GM12872 (cell line): ENCODE data around the gene COL18A1.

Experiments used
- CTCF ChIP-seq: IDR thresholded peaks from 3 replicates; pipeline ENCODE4 v1.5.1; 2011; ENCODE audit warnings: low read depth, mild to moderate bottlenecking, low read length, moderate library complexity; ENCODE audit not compliant: insufficient read depth

The COL18A1 gene

GRCh38 chr21:45476582-45476981 is 71.6 kb downstream of the COL18A1 start:
- TF ChIP-seq CTCF: no peak

DNA sequence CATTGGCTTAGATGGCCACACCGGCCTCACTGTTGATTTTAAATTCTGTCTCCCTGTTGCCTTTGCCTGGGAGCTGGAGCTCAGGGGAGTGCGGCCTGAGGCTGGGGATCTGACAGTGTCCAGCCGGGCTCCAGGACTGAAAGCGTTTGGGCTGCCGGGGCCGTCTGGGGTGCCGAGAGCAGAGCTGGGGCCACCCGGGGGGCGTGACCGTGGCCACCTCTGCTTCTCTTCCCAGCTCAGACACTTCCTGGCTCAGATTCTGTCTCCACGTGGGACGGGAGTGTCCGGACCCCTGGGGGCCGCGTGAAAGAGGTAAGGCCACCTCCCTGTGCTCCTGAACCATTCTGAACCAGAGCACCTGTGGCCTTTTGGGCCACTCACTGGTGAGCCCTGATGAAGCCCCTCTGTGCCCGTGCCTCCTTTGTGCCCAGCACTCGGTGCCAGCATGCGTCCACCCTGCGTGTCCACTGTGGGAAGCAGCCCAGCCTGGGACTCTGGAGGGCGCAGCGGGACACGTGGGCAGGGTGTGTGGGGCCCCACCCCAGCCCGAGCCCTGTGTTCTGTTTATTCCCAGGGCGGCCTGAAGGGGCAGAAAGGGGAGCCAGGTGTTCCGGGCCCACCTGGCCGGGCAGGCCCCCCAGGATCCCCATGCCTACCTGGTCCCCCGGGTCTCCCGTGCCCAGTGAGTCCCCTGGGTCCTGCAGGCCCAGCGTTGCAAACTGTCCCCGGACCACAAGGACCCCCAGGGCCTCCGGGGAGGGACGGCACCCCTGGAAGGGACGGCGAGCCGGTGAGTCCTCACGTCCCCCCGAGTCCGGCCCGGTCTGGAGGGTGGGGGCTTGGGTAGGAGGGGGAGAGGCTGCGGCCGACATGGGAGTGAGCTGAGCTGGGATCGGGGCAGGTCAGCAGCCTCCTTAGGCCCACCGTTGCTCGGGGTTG is 72.5 kb downstream of the COL18A1 start:
- no peak for TF ChIP-seq CTCF

DNA sequence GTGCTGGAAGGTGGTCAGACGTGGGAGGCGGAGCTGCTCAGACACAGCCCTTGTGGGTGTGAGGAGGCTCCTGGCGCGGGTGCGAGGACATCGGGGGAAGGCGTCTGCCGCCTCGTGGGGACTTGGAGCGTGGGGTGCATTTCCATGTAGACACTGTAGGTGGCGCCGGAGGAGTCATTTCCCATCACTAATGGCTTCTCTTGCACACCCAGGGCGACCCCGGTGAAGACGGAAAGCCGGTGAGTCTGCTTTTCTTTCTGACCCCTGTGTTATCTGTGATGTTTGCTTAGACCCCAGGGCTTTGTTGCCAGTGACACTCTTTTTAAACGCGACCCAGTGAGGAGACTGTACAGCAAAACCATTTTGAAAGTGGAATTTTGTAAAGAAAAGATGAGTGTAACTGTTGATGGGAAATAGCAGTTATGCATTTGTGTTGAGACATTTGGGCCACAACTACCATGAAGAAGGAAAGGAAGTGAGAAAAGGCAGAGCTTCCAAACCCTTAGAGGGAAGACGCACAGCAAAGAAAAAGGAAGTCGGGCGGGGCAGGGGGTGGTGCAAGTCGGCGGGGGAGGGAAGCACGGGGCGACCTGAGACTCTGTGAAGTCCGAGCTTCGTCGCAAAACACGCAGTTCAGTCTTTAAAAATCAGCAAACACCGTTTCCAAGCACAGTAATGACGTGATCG is 73.3 kb downstream of the COL18A1 start:
- TF ChIP-seq CTCF: peak; percentile 95

DNA sequence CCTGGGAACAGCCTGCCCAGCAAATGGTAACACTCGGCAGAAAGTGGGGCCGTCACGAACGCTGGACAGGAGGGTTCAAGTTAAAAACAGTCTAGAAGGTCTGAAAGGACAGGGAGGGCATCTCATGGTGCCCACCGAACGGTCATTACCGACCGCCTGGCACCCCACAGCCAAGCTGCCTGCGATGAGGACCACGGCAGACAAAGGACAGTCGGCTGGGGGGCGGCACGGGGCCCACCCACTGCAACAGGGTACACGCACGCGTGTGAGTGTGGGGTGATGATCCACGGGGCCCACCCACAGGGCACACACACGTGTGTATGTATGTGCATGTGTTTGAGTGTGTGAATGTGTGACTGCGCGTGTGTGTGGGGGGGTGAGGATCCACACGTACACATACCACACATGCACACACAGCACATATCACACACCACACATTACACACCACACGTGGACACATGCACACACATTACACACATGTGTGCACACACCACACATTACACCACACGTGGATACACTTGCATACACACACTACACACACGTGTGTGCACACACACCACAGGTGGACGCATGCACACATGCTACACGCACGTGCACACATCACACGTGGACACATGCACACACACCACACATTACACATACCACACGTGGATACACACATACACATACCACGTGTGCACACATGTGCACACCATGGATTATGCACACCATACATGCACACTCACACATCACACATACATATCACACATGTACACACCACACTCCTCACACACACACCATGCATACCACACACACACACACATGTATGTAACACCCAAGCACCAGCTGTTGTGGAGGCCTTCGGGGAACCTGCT is 74.1 kb downstream of the COL18A1 start:
- TF ChIP-seq CTCF: no peak

DNA sequence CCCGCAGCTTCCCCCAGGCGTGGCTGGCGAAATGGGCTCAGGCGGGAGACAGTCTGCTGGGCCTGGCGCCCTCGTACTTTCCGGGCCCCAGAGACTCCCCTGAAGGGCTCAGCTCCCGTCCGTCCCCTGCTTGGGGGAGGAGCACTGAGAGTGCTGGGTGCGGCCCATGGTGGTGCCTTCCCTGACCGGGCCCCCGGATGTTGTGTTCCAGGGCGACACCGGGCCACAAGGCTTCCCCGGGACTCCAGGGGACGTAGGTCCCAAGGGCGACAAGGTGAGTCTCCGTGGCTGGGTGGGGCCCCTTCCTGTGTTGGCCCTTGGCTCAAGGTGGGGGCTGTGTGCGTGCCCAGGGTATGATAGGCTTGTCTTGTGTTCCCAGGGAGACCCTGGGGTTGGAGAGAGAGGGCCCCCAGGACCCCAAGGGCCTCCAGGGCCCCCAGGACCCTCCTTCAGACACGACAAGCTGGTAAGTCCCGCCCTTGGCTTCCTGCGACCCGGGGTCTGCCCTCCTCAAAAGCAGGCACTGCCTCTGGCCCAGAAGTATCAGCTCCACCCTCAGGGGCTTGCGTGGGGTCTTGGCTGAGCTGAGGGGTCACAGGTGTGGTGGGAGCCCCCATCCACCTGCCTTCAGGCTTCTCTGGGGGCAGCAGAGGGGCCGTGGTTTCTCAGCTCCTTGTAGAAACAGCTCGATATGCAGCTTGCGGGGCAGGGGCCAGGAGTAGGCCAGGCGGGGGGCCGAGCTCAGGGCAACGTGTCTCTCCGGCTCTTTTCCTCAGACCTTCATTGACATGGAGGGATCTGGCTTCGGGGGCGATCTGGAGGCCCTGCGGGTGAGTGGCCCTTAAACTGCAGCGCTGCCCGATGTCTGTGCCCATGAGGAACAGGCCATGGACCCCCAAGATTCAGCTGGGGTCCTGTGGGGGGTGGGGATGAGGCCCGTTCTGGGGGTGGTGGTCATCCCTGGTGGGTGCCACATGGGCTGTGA is 75.0 kb downstream of the COL18A1 start:
- TF ChIP-seq CTCF: no peak

DNA sequence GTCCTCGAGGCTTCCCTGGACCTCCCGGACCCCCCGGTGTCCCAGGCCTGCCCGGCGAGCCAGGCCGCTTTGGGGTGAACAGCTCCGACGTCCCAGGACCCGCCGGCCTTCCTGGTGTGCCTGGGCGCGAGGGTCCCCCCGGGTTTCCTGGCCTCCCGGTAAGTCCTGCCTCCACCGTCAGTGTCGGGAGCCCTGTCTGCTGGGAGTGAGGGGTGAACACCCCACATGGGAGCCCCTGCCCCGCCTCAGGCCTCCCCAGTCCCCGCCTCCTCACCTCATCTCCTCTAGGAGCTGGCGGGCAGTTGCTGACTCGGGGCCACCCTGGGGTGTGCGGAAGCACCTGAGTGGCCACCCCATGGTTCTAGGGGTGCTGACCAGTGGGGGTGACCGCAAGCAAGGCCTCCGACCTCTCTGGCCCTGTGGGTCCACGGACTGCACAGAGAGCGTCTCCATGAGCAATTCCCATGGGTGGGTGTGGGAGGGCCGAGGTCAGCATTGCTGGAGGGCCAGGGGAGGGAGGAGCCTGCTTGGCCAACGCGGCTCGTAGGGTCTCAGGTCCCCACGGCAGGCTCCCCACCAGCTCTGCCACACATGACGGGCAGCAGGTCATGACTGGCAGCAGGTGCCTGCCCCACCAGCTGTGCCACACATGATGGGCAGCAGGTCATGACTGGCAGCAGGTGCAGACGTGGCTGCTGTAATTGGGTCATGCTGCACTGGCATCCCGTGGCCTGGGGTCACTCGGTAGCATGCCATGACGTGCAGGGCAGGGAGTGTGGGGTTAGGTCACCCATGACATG is 75.9 kb downstream of the COL18A1 start:
- no peak for TF ChIP-seq CTCF
